ENCODE results near the gene IGFALS.
"Not testable (repeated sequence)": the region's sequence is repeated elsewhere in the genome, so short reads cannot be mapped to it uniquely, and the experiment has no call there.

IGFALS gene

DNA sequence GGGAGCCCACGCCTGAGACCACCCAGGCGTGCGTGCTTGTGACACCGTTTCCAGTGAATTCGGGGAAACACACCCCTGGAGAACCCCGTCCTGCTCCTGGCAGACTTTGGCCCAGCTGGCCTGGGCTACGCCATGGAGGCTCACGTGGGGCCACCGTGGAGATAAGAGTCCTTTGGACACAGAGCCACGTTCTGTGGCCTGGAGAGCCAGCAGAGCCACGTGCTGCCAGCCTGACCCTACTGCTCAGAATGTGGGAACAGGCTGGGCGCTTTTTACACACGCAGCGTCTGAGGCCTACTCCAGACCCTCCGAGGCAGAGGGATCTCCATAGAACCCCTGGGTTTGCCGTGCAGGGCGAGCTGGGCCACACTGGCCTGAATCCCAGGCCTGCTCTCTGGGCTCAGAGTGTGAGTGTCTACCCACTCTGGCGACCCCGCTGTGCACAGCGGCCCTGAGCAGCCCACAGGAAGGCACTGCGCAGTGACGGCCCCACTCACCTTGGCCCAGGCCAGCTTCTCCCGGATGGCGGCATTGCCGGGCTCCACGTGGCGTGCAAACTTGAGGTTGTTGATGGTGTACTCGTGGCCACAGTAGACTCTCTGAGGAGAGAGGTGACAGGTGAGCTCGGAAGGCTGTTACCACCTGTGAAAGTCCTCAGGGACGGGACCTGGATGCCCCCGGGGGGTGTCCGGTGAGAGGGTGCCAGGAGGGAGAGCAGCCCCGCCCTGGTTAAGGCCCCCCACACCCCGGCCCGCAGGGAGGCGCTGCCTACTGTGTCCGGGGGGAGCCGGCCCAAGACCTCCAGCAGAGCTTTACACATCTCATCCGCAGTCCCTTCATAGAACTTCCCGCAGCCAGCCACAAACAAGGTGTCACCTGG lies 23.1 kb upstream of the IGFALS start:
- no peak overlapping the region for H3K4me2 ChIP-seq (ENCODE audit: low read length)
- no peak overlapping the region for H3K4me3 ChIP-seq (ENCODE audit: low read length)
- H3K27me3 ChIP-seq (ENCODE audit: control insufficient read depth, insufficient read depth, low read length) = no peaks in the 10 kb centered on the region
- H3K9me3 ChIP-seq (replicated peaks; ENCODE audit: low read length) = no peaks in the 10 kb centered on the region
- H3K36me3 ChIP-seq (ENCODE audit: insufficient read depth, low read length) = peaks cover 12% of the 10 kb centered on the region
- no peak overlapping the region for H3K9ac ChIP-seq (ENCODE audit: low read depth, low read length)
- H3K4me1 ChIP-seq (ENCODE audit: control insufficient read depth, insufficient read depth, low read length) = peaks cover 6% of the 10 kb centered on the region

DNA sequence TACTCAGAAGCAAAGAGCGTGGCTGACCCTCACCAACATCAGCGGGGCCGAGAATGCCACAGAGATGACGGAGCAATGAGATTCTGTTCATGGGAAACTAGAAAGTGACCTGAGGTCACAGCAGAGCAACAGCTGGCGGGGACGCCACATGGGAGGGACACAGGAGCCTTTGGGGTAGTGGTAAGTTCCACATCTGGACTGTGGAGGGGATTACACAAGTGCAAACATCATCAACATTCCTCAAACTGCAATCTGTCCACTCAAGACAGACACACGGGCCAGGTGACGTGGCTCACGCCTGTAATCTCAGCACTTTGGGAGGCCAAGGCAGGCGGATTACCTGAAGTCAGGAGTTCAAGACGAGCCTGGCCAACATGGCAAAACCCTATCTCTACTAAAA lies 22.0 kb upstream of the IGFALS start:
- Histone ChIP-seq H3K27me3 (ENCODE audit: control insufficient read depth, insufficient read depth, low read length) (no peaks in the 10 kb centered on the region), H3K9ac (ENCODE audit: low read depth, low read length) (no peak overlapping the region), H3K4me1 (ENCODE audit: control insufficient read depth, insufficient read depth, low read length) (peaks cover 6% of the 10 kb centered on the region), H3K4me3 (ENCODE audit: low read length) (no peak overlapping the region), H3K9me3 (replicated peaks; ENCODE audit: low read length) (no peaks in the 10 kb centered on the region), H3K4me2 (ENCODE audit: low read length) (no peak overlapping the region), H3K36me3 (ENCODE audit: insufficient read depth, low read length) (peaks cover 12% of the 10 kb centered on the region)

DNA sequence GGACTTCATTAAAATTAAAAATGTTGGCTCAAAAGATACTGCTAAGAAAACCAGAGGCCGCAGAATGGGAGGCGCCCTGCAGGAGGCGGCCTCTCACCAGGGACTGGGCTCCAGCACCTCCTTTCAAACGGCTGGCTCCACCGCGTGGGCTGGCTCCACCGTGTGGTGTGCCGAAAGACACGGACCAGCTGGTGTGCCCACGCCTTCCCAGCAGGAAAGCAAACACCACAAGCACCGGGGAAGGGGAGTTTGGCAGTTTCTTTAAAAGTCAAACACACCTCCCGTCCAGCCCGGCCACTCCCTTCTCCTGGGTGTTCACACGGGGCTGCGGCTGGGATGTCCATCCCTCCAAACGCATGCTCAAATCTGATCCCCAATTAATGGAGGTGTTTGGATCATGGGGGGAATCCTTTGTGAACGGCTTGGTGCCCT lies 19.2 kb upstream of the IGFALS start:
- H3K4me3 ChIP-seq (ENCODE audit: low read length) = no peak overlapping the region

DNA sequence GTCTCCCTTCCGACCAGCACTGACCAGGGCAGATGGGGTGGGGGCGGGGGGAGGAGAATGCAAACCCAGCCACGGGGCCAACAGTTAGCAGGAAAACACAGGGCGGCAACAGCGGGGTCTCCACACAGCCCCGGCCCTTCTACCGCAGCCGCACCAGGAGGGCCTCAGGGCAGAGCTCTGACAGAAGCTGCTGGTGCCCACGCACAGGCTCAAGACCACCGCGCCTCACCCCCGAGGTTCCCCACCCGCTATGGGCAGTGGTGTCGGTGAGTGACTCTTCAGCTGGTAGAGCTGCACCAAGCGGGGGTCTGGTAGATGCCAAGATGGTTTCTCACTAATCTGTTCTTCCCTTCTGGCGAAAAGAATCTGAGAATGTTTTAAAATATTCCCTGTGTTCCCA lies 17.0 kb upstream of the IGFALS start:
- H3K27me3 ChIP-seq (ENCODE audit: control insufficient read depth, insufficient read depth, low read length) = no peaks in the 10 kb centered on the region
- H3K9me3 ChIP-seq (replicated peaks; ENCODE audit: low read length) = no peaks in the 10 kb centered on the region
- no peak overlapping the region for H3K9ac ChIP-seq (ENCODE audit: low read depth, low read length)
- H3K4me2 ChIP-seq (ENCODE audit: low read length) = no peak overlapping the region
- H3K4me1 ChIP-seq (ENCODE audit: control insufficient read depth, insufficient read depth, low read length) = peaks cover 6% of the 10 kb centered on the region
- no peak overlapping the region for H3K4me3 ChIP-seq (ENCODE audit: low read length)
- peaks cover 10% of the 10 kb centered on the region for H3K36me3 ChIP-seq (ENCODE audit: insufficient read depth, low read length)

More for the DNA sequence above, 19.2 kb upstream of the IGFALS start:
- Histone ChIP-seq H3K27me3 (ENCODE audit: control insufficient read depth, insufficient read depth, low read length) (no peaks in the 10 kb centered on the region), H3K4me1 (ENCODE audit: control insufficient read depth, insufficient read depth, low read length) (peaks cover 6% of the 10 kb centered on the region), H3K4me2 (ENCODE audit: low read length) (peak overlapping the region; percentile 47), H3K9me3 (replicated peaks; ENCODE audit: low read length) (no peaks in the 10 kb centered on the region), H3K36me3 (ENCODE audit: insufficient read depth, low read length) (peaks cover 16% of the 10 kb centered on the region), H3K9ac (ENCODE audit: low read depth, low read length) (no peak overlapping the region)

DNA sequence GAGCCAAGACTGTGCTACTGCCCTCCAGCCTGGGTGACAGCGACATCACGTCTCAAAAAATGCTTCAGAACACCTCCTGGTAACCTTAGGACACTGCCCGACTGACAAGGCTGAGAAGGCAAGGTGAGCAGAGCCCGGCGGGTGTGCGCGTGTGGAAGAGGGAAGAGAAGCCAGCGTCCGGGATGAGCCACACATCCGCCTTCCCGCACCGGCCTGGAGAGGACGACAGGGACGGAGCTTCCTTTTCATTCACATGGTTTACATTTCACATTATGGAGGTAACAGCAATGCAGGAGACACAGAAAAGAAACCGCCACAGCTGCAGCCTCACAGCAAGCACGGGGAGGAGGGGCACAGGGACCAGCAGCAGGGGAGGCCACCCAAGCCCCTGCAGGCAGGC lies 16.6 kb upstream of the IGFALS start:
- H3K9ac ChIP-seq (ENCODE audit: low read depth, low read length) = no peak overlapping the region
- H3K4me1 ChIP-seq (ENCODE audit: control insufficient read depth, insufficient read depth, low read length) = peaks cover 6% of the 10 kb centered on the region
- H3K9me3 ChIP-seq (replicated peaks; ENCODE audit: low read length) = no peaks in the 10 kb centered on the region
- no peak overlapping the region for H3K4me3 ChIP-seq (ENCODE audit: low read length)
- no peaks in the 10 kb centered on the region for H3K27me3 ChIP-seq (ENCODE audit: control insufficient read depth, insufficient read depth, low read length)
- no peak overlapping the region for H3K4me2 ChIP-seq (ENCODE audit: low read length)
- H3K36me3 ChIP-seq (ENCODE audit: insufficient read depth, low read length) = peaks cover 10% of the 10 kb centered on the region

DNA sequence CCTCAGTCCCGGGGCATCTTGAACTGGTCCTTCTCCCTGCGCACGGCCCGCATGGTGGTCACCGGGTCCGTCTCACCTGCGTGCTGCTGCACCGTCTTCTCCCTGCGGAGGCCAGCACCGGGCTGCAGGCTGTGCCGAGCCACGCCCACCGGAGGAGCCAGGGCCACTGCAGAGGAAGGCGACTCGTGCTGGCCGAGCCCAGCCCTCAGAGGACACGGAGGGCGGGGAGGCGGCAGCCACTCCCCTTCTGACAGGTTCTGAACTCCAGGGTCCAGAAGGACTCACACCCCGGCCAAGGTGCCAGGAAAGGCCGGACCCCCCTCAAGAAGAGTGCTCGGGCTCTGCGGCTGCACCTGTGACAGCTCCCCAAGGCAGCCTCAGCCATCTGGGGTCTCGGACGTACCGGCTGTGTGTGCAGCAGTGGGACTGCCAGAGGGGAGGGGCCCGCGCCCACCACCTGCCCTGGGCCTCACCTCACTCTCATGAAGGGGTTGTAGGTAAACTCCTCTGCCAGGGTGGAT lies 15.8 kb upstream of the IGFALS start:
- no peak overlapping the region for H3K4me3 ChIP-seq (ENCODE audit: low read length)
- no peak overlapping the region for H3K9ac ChIP-seq (ENCODE audit: low read depth, low read length)
- H3K4me2 ChIP-seq (ENCODE audit: low read length) = no peak overlapping the region
- H3K4me1 ChIP-seq (ENCODE audit: control insufficient read depth, insufficient read depth, low read length) = peaks cover 6% of the 10 kb centered on the region
- H3K36me3 ChIP-seq (ENCODE audit: insufficient read depth, low read length) = peaks cover 10% of the 10 kb centered on the region
- no peaks in the 10 kb centered on the region for H3K9me3 ChIP-seq (replicated peaks; ENCODE audit: low read length)
- no peaks in the 10 kb centered on the region for H3K27me3 ChIP-seq (ENCODE audit: control insufficient read depth, insufficient read depth, low read length)

DNA sequence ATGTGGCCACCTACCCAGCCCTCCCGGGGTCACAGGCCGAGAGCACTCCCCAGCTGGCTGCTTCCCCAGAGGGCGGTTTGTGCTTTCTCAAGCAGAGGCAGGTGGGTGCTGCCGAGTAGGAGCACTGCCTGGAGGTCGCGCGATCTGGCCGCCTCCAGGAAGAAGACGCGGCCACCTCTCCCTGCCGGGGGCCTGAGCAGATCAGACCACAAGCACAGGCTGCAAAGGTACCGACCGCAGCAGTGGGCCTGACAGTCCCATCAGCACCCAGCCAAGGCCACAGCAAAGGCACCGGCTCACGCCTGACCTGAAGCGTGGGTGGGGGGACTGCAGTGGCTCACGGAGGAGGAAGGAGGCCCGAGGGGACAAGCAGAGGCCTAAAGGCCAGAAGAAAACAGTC lies 15.2 kb upstream of the IGFALS start:
- H3K9ac ChIP-seq (ENCODE audit: low read depth, low read length) = no peak overlapping the region
- H3K4me1 ChIP-seq (ENCODE audit: control insufficient read depth, insufficient read depth, low read length) = peaks cover 6% of the 10 kb centered on the region
- no peak overlapping the region for H3K4me3 ChIP-seq (ENCODE audit: low read length)
- H3K4me2 ChIP-seq (ENCODE audit: low read length) = no peak overlapping the region
- H3K36me3 ChIP-seq (ENCODE audit: insufficient read depth, low read length) = peaks cover 10% of the 10 kb centered on the region
- no peaks in the 10 kb centered on the region for H3K9me3 ChIP-seq (replicated peaks; ENCODE audit: low read length)
- H3K27me3 ChIP-seq (ENCODE audit: control insufficient read depth, insufficient read depth, low read length) = no peaks in the 10 kb centered on the region

DNA sequence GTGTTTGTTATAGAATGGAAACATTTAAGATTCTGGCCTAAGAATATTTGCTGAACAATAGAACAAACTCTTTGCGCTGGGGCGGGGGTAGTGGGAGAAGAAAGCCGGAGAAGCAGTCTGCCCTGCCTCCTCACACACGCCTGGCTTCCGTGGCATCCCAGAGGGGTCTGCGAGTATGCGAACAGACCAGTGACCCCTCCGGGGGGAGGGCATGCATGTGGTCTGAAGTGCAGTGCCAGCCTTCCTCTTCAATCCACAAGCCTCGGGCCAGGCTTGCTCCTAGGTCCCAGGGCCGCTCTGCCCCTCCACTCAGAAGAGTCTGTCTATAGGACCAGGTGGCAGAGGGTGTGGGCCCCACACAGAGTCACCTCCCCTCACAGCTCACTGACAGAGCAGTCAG lies 14.1 kb upstream of the IGFALS start:
- no peak overlapping the region for H3K4me3 ChIP-seq (ENCODE audit: low read length)
- H3K4me1 ChIP-seq (ENCODE audit: control insufficient read depth, insufficient read depth, low read length) = no peaks in the 10 kb centered on the region
- no peaks in the 10 kb centered on the region for H3K9me3 ChIP-seq (replicated peaks; ENCODE audit: low read length)
- peaks cover 10% of the 10 kb centered on the region for H3K36me3 ChIP-seq (ENCODE audit: insufficient read depth, low read length)
- H3K27me3 ChIP-seq (ENCODE audit: control insufficient read depth, insufficient read depth, low read length) = no peaks in the 10 kb centered on the region
- no peak overlapping the region for H3K9ac ChIP-seq (ENCODE audit: low read depth, low read length)
- no peak overlapping the region for H3K4me2 ChIP-seq (ENCODE audit: low read length)

DNA sequence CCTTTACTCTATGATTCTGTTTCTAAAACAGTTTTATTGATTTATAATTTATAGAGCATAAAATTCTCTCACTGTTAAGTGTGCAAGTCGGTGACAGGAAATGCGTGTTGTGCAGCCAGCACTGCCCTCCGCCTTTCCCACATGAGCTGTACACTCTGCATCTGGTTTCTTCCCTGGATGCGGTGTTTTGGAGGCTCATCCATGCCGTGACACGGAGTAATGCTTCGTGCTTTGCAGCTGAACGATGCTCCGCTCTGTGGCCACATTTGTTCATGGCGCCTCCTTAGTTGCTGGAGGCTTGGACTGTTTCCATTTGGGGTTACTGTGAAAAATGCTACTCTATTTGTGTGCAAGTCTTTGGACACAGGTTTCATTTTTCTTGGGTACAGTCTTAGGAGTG lies 7.2 kb upstream of the IGFALS start:
- Histone ChIP-seq H3K4me1 (ENCODE audit: control insufficient read depth, insufficient read depth, low read length) (no peaks in the 10 kb centered on the region), H3K27me3 (ENCODE audit: control insufficient read depth, insufficient read depth, low read length) (no peaks in the 10 kb centered on the region), H3K4me3 (ENCODE audit: low read length) (no peak overlapping the region), H3K36me3 (ENCODE audit: insufficient read depth, low read length) (no peaks in the 10 kb centered on the region), H3K9me3 (replicated peaks; ENCODE audit: low read length) (peaks cover 4% of the 10 kb centered on the region), H3K4me2 (ENCODE audit: low read length) (no peak overlapping the region), H3K9ac (ENCODE audit: low read depth, low read length) (no peak overlapping the region)

DNA sequence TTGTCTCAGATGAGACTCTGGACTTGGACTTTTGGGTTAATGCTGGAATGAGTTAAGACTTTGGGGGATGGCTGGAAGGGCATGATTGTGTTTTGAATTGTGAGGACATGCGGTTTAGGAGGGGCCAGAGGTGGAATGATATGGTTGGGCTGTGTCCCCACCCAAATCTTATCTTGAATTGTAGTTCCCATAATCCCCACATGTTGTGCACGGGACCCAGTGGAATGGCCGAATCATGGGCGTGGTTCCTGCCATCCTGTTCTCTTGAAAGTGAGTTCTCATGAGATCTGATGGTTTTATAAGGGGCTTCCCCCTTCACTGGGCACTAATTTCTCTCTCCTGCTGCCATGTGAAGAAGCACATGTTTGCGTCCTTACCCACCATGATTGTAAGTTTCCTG lies 5.8 kb upstream of the IGFALS start:
- H3K4me3 ChIP-seq (ENCODE audit: low read length); H3K4me1 ChIP-seq (ENCODE audit: control insufficient read depth, insufficient read depth, low read length); H3K36me3 ChIP-seq (ENCODE audit: insufficient read depth, low read length); H3K4me2 ChIP-seq (ENCODE audit: low read length); H3K27me3 ChIP-seq (ENCODE audit: control insufficient read depth, insufficient read depth, low read length); H3K9ac ChIP-seq (ENCODE audit: low read depth, low read length); H3K9me3 ChIP-seq (replicated peaks; ENCODE audit: low read length): not testable (repeated sequence)

DNA sequence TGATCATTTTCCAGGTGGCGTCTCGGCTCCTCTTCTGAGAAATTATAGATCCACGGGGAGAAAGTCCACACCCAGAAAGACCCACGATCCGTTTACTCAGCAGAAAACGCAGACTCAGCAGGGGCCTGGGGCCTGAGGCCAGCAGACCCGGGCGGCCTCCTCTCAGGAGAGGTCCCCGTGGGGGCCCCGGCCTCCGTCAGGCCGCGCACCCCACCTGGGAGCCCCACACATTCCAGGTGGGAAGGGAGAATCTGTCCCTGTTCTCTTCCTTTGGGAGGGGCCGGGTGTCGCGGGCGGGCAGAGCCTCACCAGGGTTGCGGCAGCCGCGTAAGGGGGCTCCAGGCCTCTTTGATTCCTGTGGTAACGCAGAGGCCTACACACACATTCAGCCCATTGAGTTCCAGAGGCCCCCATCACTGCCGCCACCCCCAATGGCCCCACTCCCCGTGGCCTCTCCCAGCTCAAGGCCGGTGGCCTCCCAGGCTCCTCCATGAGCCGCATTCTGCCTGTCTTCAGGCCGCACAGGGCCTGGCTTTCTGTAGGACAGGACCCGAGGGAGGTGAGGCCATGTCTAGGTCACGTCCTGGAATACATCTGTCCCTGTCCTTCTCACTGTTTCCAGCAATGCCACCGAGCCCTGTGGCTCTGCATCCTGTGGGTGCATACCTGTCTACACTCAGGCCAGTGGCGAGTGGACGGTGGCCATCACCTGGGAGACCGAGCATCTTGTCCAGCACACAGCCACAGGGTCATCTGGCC lies 1.6 kb upstream of the IGFALS start:
- H3K4me1 ChIP-seq (ENCODE audit: control insufficient read depth, insufficient read depth, low read length) = no peaks in the 10 kb centered on the region
- no peak overlapping the region for H3K4me2 ChIP-seq (ENCODE audit: low read length)
- H3K4me3 ChIP-seq (ENCODE audit: low read length) = no peak overlapping the region
- H3K9ac ChIP-seq (ENCODE audit: low read depth, low read length) = no peak overlapping the region
- H3K36me3 ChIP-seq (ENCODE audit: insufficient read depth, low read length) = no peaks in the 10 kb centered on the region
- H3K9me3 ChIP-seq (replicated peaks; ENCODE audit: low read length) = peaks cover 4% of the 10 kb centered on the region
- H3K27me3 ChIP-seq (ENCODE audit: control insufficient read depth, insufficient read depth, low read length) = no peaks in the 10 kb centered on the region

Measured in skeletal muscle satellite cell (primary cell).